ENCODE data around the gene TDRD9. TPM values are rescaled to one million over a fixed set of nuclear protein-coding genes. Genes with fewer than 3 reads are reported as not detected.
A peak's percentile ranks its signal among the peaks of the same experiment; 100 is the strongest.
"Not testable (repeated sequence)": the region's sequence is repeated elsewhere in the genome, so short reads cannot be mapped to it uniquely, and the experiment has no call there.

TDRD9 gene
- total RNA-seq, 6 donors from 2014 or later, result 3.1 to 7.9 (median 5.1) TPM

GRCh38 chr14:103969961-103970360, 41.7 kb downstream of the TDRD9 start:
- Histone ChIP-seq H3K27ac (no peak overlapping the region), H3K4me3 (no peak overlapping the region), H3K9me3 (no peaks in the 10 kb centered on the region), H3K4me1 (peaks cover 0 to 4% (median 0%) of the 10 kb centered on the region in 4 donors), H3K36me3 (no peaks in the 10 kb centered on the region), H3K27me3 (no peaks in the 10 kb centered on the region)
- 80 to 88% methylated on average over 2 to 4 of the region's 4 CpGs for WGBS, 2 donors
- DNase-seq (no peak), ATAC-seq (ENCODE audit: low FRiP score in 2 of 2) (no peak)
- TF ChIP-seq, protein P1, sequence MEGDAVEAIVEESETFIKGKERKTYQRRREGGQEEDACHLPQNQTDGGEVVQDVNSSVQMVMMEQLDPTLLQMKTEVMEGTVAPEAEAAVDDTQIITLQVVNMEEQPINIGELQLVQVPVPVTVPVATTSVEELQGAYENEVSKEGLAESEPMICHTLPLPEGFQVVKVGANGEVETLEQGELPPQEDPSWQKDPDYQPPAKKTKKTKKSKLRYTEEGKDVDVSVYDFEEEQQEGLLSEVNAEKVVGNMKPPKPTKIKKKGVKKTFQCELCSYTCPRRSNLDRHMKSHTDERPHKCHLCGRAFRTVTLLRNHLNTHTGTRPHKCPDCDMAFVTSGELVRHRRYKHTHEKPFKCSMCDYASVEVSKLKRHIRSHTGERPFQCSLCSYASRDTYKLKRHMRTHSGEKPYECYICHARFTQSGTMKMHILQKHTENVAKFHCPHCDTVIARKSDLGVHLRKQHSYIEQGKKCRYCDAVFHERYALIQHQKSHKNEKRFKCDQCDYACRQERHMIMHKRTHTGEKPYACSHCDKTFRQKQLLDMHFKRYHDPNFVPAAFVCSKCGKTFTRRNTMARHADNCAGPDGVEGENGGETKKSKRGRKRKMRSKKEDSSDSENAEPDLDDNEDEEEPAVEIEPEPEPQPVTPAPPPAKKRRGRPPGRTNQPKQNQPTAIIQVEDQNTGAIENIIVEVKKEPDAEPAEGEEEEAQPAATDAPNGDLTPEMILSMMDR (IDR thresholded peaks at IDR 0.05), result no peak
- TF ChIP-seq POLR2AphosphoS5 (IDR thresholded peaks at IDR 0.05), result no peak
- TF ChIP-seq POLR2A (IDR thresholded peaks at IDR 0.05), result no peak
- TF ChIP-seq EP300 (IDR thresholded peaks at IDR 0.05), result no peak

DNA sequence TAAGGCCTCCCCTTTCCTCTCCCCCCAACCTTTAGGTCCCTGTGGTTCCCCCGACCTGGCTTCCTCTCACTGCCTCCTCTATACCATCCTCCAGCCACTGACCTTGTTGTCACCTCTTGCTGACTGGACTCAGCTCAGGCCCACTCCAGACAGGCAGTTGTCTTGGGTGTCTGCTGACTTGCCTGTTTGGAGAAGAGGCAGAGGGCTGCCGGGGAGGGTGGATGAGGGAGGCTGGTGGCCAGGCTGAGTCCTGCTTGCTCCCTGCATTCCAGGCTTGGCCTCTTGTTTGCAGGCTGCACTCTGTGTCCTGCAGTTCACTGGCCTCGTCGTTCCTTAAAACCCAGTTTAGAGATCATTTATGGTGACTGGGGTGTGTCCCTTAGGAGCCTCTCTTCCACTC, 45.1 kb downstream of the TDRD9 start:
- H3K4me3 ChIP-seq, result no peak overlapping the region

DNA sequence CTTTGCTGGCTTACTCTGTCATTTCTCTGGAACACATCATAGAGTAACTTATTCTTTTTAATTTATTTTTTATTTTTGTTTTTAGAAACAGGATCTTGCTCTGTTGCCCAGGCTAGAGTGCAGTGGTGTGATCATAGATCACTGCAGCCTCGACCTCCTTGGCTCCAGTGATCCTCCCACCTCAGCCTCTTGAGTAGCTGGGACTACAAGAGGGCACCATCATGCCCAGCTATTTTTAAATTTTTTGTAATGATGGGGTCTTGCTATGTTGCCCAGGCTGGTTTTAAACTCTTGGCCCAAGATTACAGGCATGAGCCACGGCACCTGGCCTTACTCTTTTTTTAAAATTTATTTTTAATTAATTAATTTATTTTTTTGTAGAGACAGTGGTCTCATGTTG, 46.3 kb downstream of the TDRD9 start:
- H3K4me1 ChIP-seq, result peaks cover 0 to 4% (median 0%) of the 10 kb centered on the region in 4 donors
- H3K27ac ChIP-seq, result no peak overlapping the region
- TF ChIP-seq EP300 (IDR thresholded peaks at IDR 0.05), result no peak
- 80 to 85% methylated on average over 2 of the region's 2 CpGs for WGBS, 2 donors
- no peaks in the 10 kb centered on the region for H3K36me3 ChIP-seq
- no peaks in the 10 kb centered on the region for H3K9me3 ChIP-seq
- H3K27me3 ChIP-seq, result no peaks in the 10 kb centered on the region
- H3K4me3 ChIP-seq, result no peak overlapping the region
- ATAC-seq (ENCODE audit: low FRiP score in 2 of 2) (no peak), DNase-seq (no peak)

More for the DNA sequence above, 45.1 kb downstream of the TDRD9 start:
- peak; percentile 17 to 73 for ATAC-seq (ENCODE audit: low FRiP score in 2 of 2)
- H3K36me3 ChIP-seq, result no peaks in the 10 kb centered on the region
- DNase-seq, result no peak
- H3K9me3 ChIP-seq, result no peaks in the 10 kb centered on the region
- TF ChIP-seq, protein P1 (IDR thresholded peaks at IDR 0.05), result no peak
- TF ChIP-seq EP300 (IDR thresholded peaks at IDR 0.05) (no peak), POLR2A (IDR thresholded peaks at IDR 0.05) (no peak), POLR2AphosphoS5 (IDR thresholded peaks at IDR 0.05) (no peak)
- H3K27me3 ChIP-seq, result no peaks in the 10 kb centered on the region
- no peak overlapping the region for H3K27ac ChIP-seq
- 42 to 55% methylated on average over 3 to 4 of the region's 4 CpGs for WGBS, 2 donors
- H3K4me1 ChIP-seq, result peaks cover 0 to 4% (median 0%) of the 10 kb centered on the region in 4 donors

- not testable (repeated sequence) for H3K4me3 ChIP-seq; H3K9me3 ChIP-seq; H3K36me3 ChIP-seq; H3K4me1 ChIP-seq; ATAC-seq (ENCODE audit: low FRiP score in 2 of 2); H3K27ac ChIP-seq; H3K27me3 ChIP-seq
- DNase-seq, result peak in 1 of 2 donors; percentile 60
- TF ChIP-seq, protein P1 (IDR thresholded peaks at IDR 0.05), result peak; percentile 64 to 80 (median 72)
- 44 to 53% methylated on average over 14 of the region's 14 CpGs for WGBS, 2 donors
Observed at GRCh38 chr14:103980623-103981238, 52.5 kb downstream of the TDRD9 start.

GRCh38 chr14:103984196-103984595, 55.9 kb downstream of the TDRD9 start:
- H3K36me3 ChIP-seq, result no peaks in the 10 kb centered on the region
- no peaks in the 10 kb centered on the region for H3K4me1 ChIP-seq
- ATAC-seq (ENCODE audit: low FRiP score in 2 of 2) (no peak), DNase-seq (no peak)
- H3K27ac ChIP-seq, result no peak overlapping the region
- no peaks in the 10 kb centered on the region for H3K27me3 ChIP-seq
- TF ChIP-seq, protein P1 (IDR thresholded peaks at IDR 0.05), result no peak
- no peak for TF ChIP-seq POLR2A (IDR thresholded peaks at IDR 0.05)
- TF ChIP-seq EP300 (IDR thresholded peaks at IDR 0.05), result no peak
- TF ChIP-seq POLR2AphosphoS5 (IDR thresholded peaks at IDR 0.05), result no peak
- peaks cover 0 to 3% (median 1%) of the 10 kb centered on the region in 4 donors for H3K9me3 ChIP-seq
- 87 to 95% methylated on average over 5 of the region's 5 CpGs for WGBS, 2 donors
- no peak overlapping the region for H3K4me3 ChIP-seq
